ENCODE data around the gene CADPS. TPM values are rescaled to one million over a fixed set of nuclear protein-coding genes. Genes with fewer than 3 reads are reported as not detected.
"Not testable (repeated sequence)": the region's sequence is repeated elsewhere in the genome, so short reads cannot be mapped to it uniquely, and the experiment has no call there.

CADPS gene
- total RNA-seq, 4 donors from 2014 or later, result 2.2 to 6.9 TPM; not detected in 2

GRCh38 chr3:62587579-62588031 lies 287.6 kb downstream of the CADPS start:
- no peak overlapping the region for H3K4me3 ChIP-seq (ENCODE audit: low read depth, poor library complexity, severe bottlenecking)
- TF ChIP-seq CTCF (IDR thresholded peaks at IDR 0.05), result no peak
- no peak for TF ChIP-seq POLR2A (IDR thresholded peaks at IDR 0.05)
- 72 to 77% methylated on average over 8 of the region's 8 CpGs for WGBS, 2 donors
- intact Hi-C loops (cut with DNase I; ENCODE audit: low total_unique reads), result no loop called here
- DNase-seq (ENCODE audit: low spot score in 2 of 2), result no peak

- no peak for TF ChIP-seq CTCF (IDR thresholded peaks at IDR 0.05)
- TF ChIP-seq POLR2A (IDR thresholded peaks at IDR 0.05), result no peak
- 78 to 80% methylated on average over 5 of the region's 5 CpGs for WGBS, 2 donors
- intact Hi-C loops (cut with DNase I; ENCODE audit: low total_unique reads), result no loop called here
- H3K4me3 ChIP-seq (ENCODE audit: low read depth, poor library complexity, severe bottlenecking), result no peak overlapping the region
- no peak for DNase-seq (ENCODE audit: low spot score in 2 of 2)
These were observed 288.0 kb downstream of the CADPS start for GRCh38 chr3:62587169-62587568.

GRCh38 chr3:62586356-62586755 lies 288.9 kb downstream of the CADPS start:
- 53 to 78% methylated on average over 1 of the region's 1 CpG for WGBS, 2 donors
- DNase-seq (ENCODE audit: low spot score in 2 of 2), result no peak
- no peak overlapping the region for H3K4me3 ChIP-seq (ENCODE audit: low read depth, poor library complexity, severe bottlenecking)
- intact Hi-C loops (cut with DNase I; ENCODE audit: low total_unique reads), result no loop called here
- no peak for TF ChIP-seq CTCF (IDR thresholded peaks at IDR 0.05)
- no peak for TF ChIP-seq POLR2A (IDR thresholded peaks at IDR 0.05)

- TF ChIP-seq POLR2A (IDR thresholded peaks at IDR 0.05), result no peak
- no peak for TF ChIP-seq CTCF (IDR thresholded peaks at IDR 0.05)
- H3K4me3 ChIP-seq (ENCODE audit: low read depth, poor library complexity, severe bottlenecking), result no peak overlapping the region
- 65 to 77% methylated on average over 4 of the region's 4 CpGs for WGBS, 2 donors
- intact Hi-C loops (cut with DNase I; ENCODE audit: low total_unique reads), result no loop called here
- DNase-seq (ENCODE audit: low spot score in 2 of 2), result no peak
These were observed 289.4 kb downstream of the CADPS start for GRCh38 chr3:62585861-62586260.

GRCh38 chr3:62584636-62585035 lies 290.6 kb downstream of the CADPS start:
- 79 to 86% methylated on average over 4 of the region's 4 CpGs for WGBS, 2 donors
- H3K4me3 ChIP-seq (ENCODE audit: low read depth, poor library complexity, severe bottlenecking), result no peak overlapping the region
- intact Hi-C loops (cut with DNase I; ENCODE audit: low total_unique reads), result no loop called here
- TF ChIP-seq CTCF (IDR thresholded peaks at IDR 0.05), result no peak
- TF ChIP-seq POLR2A (IDR thresholded peaks at IDR 0.05), result no peak
- no peak for DNase-seq (ENCODE audit: low spot score in 2 of 2)

- TF ChIP-seq POLR2A (IDR thresholded peaks at IDR 0.05) (no peak), CTCF (IDR thresholded peaks at IDR 0.05) (no peak)
- 57 to 59% methylated on average over 4 of the region's 4 CpGs for WGBS, 2 donors
- no peak for DNase-seq (ENCODE audit: low spot score in 2 of 2)
- H3K4me3 ChIP-seq (ENCODE audit: low read depth, poor library complexity, severe bottlenecking), result no peak overlapping the region
- intact Hi-C loops (cut with DNase I; ENCODE audit: low total_unique reads), result no loop called here
These were observed 292.6 kb downstream of the CADPS start for GRCh38 chr3:62582495-62583172.

GRCh38 chr3:62580485-62580884 lies 294.7 kb downstream of the CADPS start:
- 89 to 95% methylated on average over 1 of the region's 1 CpG for WGBS, 2 donors
- H3K4me3 ChIP-seq (ENCODE audit: low read depth, poor library complexity, severe bottlenecking); DNase-seq (ENCODE audit: low spot score in 2 of 2); intact Hi-C loops (cut with DNase I; ENCODE audit: low total_unique reads): not testable (repeated sequence)
